Thymus (tissue), 11 donors: ENCODE results near the gene DISC1. TPM values are rescaled to one million over a fixed set of nuclear protein-coding genes. Genes with fewer than 3 reads are reported as not detected.
"Not testable (repeated sequence)": the region's sequence is repeated elsewhere in the genome, so short reads cannot be mapped to it uniquely, and the experiment has no call there.

Source experiments
- DNase-seq, 9 donors: peaks; one replicate each; pipeline ENCODE4 v3.0.0-alpha.2; 2013; ENCODE audit warnings: low spot score in 9 of 9, low read depth in 6 of 9, missing footprints in 1 of 9
- H3K27ac ChIP-seq, 2 donors: one replicate each; pipeline ENCODE4 v1.5.1; 2013; ENCODE audit warnings: control low read depth in 1 of 2, low read depth in 1 of 2, low read length in 1 of 2, mild to moderate bottlenecking in 1 of 2, moderate library complexity in 1 of 2
- H3K27me3 ChIP-seq, 2 donors: one replicate each; pipeline ENCODE4 v1.5.1; 2013; ENCODE audit warnings: low read length in 1 of 2; ENCODE audit not compliant: control insufficient read depth in 2 of 2, insufficient read depth in 1 of 2
- H3K36me3 ChIP-seq, 2 donors: one replicate each; pipeline ENCODE4 v1.5.1; 2013; ENCODE audit warnings: low read length in 1 of 2, mild to moderate bottlenecking in 1 of 2, moderate library complexity in 1 of 2; ENCODE audit not compliant: control insufficient read depth in 2 of 2, insufficient read depth in 2 of 2
- H3K4me1 ChIP-seq, 2 donors: one replicate each; pipeline ENCODE4 v1.5.1; 2013; ENCODE audit warnings: low read length in 2 of 2; ENCODE audit not compliant: control insufficient read depth in 2 of 2, insufficient read depth in 2 of 2
- H3K4me3 ChIP-seq, 2 donors: one replicate each; pipeline ENCODE4 v1.5.1; 2013; ENCODE audit warnings: low read length in 2 of 2, control low read depth in 1 of 2, mild to moderate bottlenecking in 1 of 2
- H3K9me3 ChIP-seq, 2 donors: one replicate each; pipeline ENCODE4 v1.5.1; 2013; ENCODE audit warnings: low read length in 1 of 2, mild to moderate bottlenecking in 1 of 2; ENCODE audit not compliant: control insufficient read depth in 2 of 2, insufficient read depth in 1 of 2
- WGBS: extraction: QIAGEN DNeasy Blood & Tissue Kit; methylation state at CpG from one replicate; pipeline ENCODE4 v1.1.7; 2013; 5-methylcytosine and 5-hydroxymethylcytosine counted together
- polyA plus RNA-seq: library from polyadenylated mRNA; stranded (reverse); fragments of 200-250 nt; gene quantifications from one replicate; pipeline ENCODE4 v1.2.3, GENCODE V29; 2013
- total RNA-seq: library from RNA; stranded (reverse); fragments of 120-200 nt; gene quantifications from one replicate; pipeline ENCODE4 v1.2.4, GENCODE V29; 2013
- donor health status: healthy.

Gene DISC1
- total and polyA plus RNA-seq, 2 donors, result 4.4 to 5.3 TPM

DNA sequence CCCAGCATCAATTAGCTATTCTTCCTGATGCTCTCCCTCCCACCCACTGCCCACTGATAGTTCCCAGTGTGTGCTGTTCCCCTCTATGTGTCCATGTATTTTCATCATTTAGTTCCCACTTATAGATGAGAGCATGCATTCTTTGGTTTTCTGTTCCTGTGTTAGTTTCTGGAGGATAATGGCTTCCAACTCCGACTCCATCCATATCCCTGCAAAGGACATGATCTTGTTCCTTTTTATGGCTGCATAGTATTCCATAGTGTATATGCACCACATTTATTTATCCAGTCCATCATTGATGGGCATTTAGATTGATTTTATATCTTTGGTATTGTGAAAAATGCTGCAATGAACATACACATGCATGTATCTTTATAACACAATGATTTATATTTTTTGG, 30.2 kb downstream of the DISC1 start:
- no peak for DNase-seq
- H3K27ac ChIP-seq, result no peak overlapping the region
- H3K4me1 ChIP-seq, result no peaks in the 10 kb centered on the region
- no peaks in the 10 kb centered on the region for H3K27me3 ChIP-seq
- H3K4me3 ChIP-seq, result no peak overlapping the region
- no peaks in the 10 kb centered on the region for H3K9me3 ChIP-seq
- H3K36me3 ChIP-seq, result no peaks in the 10 kb centered on the region
- WGBS, result 94% methylated on average over 1 of the region's 1 CpG

DNA sequence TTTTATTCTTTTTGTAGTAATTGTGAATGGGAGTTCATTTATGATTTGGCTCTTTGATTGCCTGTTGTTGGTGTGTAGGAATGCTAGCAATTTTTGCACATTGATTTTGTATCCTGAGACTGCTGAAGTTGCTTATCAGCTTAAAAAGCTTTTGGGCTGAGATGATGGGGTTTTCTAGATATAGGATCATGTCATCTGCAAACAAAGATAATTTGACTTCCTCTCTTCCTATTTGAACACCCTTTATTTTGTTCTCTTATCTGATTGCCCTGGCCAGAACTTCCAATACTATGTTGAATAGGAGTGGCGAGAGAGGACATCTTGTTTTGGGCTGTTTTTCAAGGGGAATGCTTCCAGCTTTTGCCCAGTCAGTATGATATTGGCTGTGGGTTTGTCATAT, 31.6 kb downstream of the DISC1 start:
- H3K9me3 ChIP-seq, DNase-seq, H3K4me1 ChIP-seq, H3K27me3 ChIP-seq, H3K4me3 ChIP-seq, H3K27ac ChIP-seq, H3K36me3 ChIP-seq: not testable (repeated sequence)
- 100% methylated on average over 1 of the region's 1 CpG for WGBS

DNA sequence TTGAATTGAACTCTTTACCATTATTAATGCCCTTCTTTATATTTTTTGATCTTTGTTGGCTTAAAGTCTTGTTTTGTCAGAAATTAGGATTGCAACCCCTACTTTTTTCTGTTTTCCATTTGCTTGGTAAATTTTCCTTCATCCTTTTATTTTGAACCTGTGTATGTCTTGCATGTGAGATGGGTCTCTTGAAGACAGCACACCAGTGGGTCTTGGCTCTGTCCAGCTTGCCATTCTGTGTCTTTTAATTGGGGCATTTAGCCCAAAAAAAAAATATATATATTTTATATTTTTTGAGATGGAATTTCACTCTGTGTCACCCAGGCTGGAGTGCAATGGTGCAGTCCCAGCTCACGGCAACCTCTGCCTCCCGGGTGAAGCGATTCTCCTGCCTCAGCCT, 33.6 kb downstream of the DISC1 start:
- no peaks in the 10 kb centered on the region for H3K27me3 ChIP-seq
- 100% methylated on average over 3 of the region's 3 CpGs for WGBS
- H3K4me3 ChIP-seq, result no peak overlapping the region
- peaks cover 0 to 4% of the 10 kb centered on the region in 2 donors for H3K9me3 ChIP-seq
- no peaks in the 10 kb centered on the region for H3K36me3 ChIP-seq
- H3K4me1 ChIP-seq, result no peaks in the 10 kb centered on the region
- no peak overlapping the region for H3K27ac ChIP-seq
- no peak for DNase-seq

DNA sequence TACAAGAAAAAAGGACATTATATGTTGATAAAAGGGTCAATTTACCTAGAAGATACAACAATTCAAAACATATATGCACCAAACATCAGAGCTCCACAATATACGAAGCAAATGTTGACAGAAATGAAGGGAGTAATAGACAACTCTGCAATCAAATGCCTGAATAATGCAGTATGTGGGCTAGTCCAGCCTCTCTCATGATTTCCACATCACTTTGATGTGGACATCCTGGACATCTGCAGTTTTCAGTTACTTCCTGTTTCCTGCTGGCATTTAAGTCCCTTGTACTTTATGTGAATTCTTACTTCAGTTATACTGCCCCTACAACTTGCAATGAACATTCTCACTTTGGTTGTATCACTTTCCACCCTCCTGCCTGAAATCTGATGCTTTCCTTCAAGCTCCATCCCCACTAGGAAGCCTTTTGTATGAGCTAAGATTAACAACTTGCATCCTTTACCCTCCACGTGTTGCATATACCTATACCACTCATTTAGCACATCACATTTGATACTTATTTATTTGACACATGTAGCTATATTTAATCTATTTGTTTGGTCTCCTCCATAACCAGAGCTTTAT, 36.7 kb downstream of the DISC1 start:
- no peak for DNase-seq
- Histone ChIP-seq H3K36me3 (no peaks in the 10 kb centered on the region), H3K27me3 (no peaks in the 10 kb centered on the region), H3K9me3 (peaks cover 0 to 4% of the 10 kb centered on the region in 2 donors), H3K4me1 (no peaks in the 10 kb centered on the region), H3K27ac (no peak overlapping the region), H3K4me3 (no peak overlapping the region)
- 97% methylated on average over 2 of the region's 2 CpGs for WGBS

DNA sequence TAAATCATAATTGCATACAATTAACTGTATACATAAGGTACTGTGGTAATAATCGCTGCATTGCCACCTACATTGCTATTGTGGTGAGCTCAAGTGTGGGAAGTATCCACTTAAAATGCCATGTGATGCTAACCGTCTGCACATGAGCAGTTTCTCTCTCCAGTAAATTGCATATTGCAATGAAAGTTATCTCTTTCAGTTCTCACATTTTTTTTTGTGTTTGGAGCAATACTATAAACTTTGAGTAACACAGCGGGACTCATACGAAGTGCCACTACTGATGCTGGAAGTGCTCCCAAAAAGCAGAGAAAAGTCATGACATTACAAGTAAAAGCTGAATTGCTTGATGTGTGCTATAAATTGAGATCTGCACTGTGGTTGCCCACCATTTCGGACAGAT, 38.5 kb downstream of the DISC1 start:
- no peaks in the 10 kb centered on the region for H3K4me1 ChIP-seq
- no peaks in the 10 kb centered on the region for H3K27me3 ChIP-seq
- H3K9me3 ChIP-seq, result peaks cover 0 to 4% of the 10 kb centered on the region in 2 donors
- WGBS, result 94% methylated on average over 5 of the region's 5 CpGs
- no peak for DNase-seq
- no peaks in the 10 kb centered on the region for H3K36me3 ChIP-seq
- H3K4me3 ChIP-seq, result no peak overlapping the region
- no peak overlapping the region for H3K27ac ChIP-seq

DNA sequence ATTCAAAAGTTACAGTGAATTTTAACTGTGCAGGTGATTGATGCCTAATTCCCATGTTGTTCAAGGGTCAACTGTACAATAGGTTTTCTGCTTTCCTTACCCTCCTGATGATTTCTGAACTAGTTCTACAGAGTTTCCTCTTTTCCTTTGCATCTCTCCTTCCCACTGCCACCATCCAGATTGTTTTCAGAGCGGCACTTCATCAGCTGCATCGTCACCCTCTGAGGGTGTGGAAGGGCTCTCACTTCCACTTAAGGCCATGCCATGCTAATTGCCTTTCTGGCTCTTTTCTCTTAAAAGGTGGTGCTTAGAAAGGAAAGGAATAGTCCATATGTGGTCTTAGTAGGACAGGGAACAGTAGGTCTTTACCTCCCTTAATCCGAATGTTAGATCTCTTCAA, 39.1 kb downstream of the DISC1 start:
- Histone ChIP-seq H3K27ac (no peak overlapping the region), H3K4me1 (no peaks in the 10 kb centered on the region)

DNA sequence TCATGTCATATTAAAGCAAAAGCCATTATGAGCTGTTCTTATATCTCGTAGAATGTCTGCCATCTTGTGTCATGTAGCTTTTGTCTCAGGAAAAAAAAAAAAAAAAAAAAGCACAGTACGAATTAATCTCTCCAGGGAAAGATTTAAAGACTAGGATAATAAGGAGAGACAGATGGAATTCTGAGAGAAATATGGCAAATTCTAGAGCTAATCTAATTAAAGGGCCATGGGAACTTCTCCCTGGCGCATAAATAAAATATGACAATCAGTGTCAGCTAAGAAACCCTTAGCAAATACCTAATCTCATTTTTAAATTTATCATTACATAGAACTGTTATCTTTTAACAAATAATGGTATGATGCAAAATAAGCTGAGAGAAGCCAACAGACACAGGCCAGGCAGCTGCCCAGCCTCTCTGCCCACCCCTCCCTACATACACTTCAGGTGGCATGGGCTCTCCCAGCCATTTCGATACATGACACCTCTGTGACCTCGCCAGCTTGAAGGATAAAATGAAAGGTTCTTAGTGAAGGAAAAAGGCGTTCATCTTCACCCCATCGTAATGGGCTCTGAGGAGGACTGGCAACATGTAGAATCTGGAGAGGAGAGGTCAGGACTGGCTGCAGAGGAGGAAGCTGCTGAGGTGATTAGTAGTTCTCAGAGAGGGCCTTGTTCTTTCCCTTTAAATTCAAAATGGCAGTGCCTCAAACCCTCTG, 39.8 kb downstream of the DISC1 start:
- Histone ChIP-seq H3K4me3 (no peak overlapping the region), H3K27ac (no peak overlapping the region), H3K36me3 (no peaks in the 10 kb centered on the region), H3K9me3 (peaks cover 0 to 4% of the 10 kb centered on the region in 2 donors), H3K4me1 (no peaks in the 10 kb centered on the region), H3K27me3 (no peaks in the 10 kb centered on the region)
- no peak for DNase-seq
- WGBS, result 96% methylated on average over 7 of the region's 7 CpGs

More for the DNA sequence above, 39.1 kb downstream of the DISC1 start:
- no peak overlapping the region for H3K4me3 ChIP-seq
- H3K36me3 ChIP-seq, result no peaks in the 10 kb centered on the region
- no peak for DNase-seq
- 95% methylated on average over 3 of the region's 3 CpGs for WGBS
- H3K9me3 ChIP-seq, result peaks cover 0 to 4% of the 10 kb centered on the region in 2 donors
- H3K27me3 ChIP-seq, result no peaks in the 10 kb centered on the region

DNA sequence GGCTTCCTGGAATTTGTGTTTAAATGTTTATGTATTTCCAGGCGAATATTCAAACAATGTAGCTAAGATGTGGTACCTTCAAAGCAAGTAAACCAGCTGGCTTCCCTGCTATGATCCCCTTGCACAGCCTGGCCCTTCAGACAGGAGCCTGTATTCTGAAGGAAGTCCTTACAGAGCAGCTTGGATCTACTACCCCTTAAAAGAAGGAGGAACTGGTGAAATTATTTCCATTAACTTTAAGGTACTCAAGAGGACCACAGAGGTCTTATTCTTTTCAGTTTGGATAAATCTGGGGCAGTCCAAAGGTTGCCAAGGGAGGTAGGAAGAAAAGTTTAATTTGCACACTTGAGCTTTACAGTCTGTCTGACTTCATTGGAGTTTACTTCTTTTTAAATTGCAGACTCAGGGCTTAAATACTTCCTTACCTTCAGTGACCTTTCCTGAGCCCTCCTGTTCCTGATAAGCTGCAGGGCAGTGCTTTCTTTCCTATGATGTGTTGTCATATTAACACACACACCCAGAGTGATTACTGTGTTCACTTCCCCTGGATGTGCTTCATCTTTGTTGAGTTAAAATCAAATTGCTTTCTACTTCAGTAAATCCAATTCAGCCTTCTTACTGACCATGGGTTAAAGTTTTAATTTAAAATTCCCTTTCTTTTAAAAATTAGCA, 40.5 kb downstream of the DISC1 start:
- Histone ChIP-seq H3K27me3 (no peaks in the 10 kb centered on the region), H3K27ac (no peak overlapping the region), H3K4me1 (no peaks in the 10 kb centered on the region), H3K9me3 (peaks cover 0 to 4% of the 10 kb centered on the region in 2 donors), H3K36me3 (no peaks in the 10 kb centered on the region), H3K4me3 (no peak overlapping the region)
- no peak for DNase-seq
- 60% methylated on average over 1 of the region's 1 CpG for WGBS

DNA sequence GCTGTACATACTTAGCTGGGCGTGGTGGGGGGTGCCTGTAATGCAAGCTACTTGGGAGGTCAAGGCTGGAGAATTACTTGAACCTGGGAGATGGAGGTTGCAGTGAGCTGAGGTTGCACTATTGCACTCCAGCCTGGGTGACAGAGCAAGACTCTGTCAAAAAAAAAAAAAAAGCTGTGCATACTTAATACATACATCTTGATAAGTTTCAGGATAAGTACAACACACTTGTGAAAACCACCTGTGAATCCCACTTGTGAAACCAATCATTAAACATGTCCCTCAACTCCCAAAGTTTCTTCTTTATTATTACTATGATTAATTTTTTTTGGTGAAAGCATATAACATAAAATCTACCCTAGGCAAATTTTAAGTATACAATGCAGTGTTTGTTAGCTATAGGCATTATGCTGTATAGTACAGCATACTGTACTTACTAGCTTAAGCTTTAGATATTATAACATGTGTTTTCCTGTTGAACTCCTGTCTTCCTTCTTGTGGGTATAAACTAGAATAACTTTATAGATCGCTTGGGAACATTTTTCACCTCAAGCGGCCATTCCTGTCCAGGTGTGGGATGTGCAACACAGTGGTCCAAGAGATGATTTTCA, 41.4 kb downstream of the DISC1 start:
- H3K4me3 ChIP-seq, result no peak overlapping the region
- H3K4me1 ChIP-seq, result no peaks in the 10 kb centered on the region
- H3K27me3 ChIP-seq, result no peaks in the 10 kb centered on the region
- no peak for DNase-seq
- no peaks in the 10 kb centered on the region for H3K9me3 ChIP-seq
- no peak overlapping the region for H3K27ac ChIP-seq
- WGBS, result 95% methylated on average over 3 of the region's 3 CpGs
- H3K36me3 ChIP-seq, result no peaks in the 10 kb centered on the region
